GM13977 (cell line): ENCODE measurements around the gene SYCE3.

ENCODE experiments used
- DNase-seq: peaks from one replicate; pipeline ENCODE4 v3.0.0; 2012; ENCODE audit warnings: low spot score
- CTCF ChIP-seq: IDR thresholded peaks from 2 replicates; pipeline ENCODE4 v1.5.1; 2012; ENCODE audit warnings: mild to moderate bottlenecking, control low read depth; ENCODE audit not compliant: insufficient read depth; ENCODE audit errors: extremely low read depth, missing control alignments
- in situ Hi-C: fragments of 300-500 bp; cut with MboI; formaldehyde crosslinking; loops from one replicate; pipeline ENCODE4 v1.12.0; 2022; ENCODE audit warnings: low sequenced_read_pairs, low pct_unique_long_range_greater_than_20kb, mixed read lengths, inconsistent platforms; ENCODE audit not compliant: unreplicated experiment

SYCE3 gene

GRCh38 chr22:50505776-50506610, 56.7 kb downstream of the SYCE3 start:
- no peak for TF ChIP-seq CTCF
- in situ Hi-C loops = no loop called here
- no peak for DNase-seq

- no peak for DNase-seq
- no peak for TF ChIP-seq CTCF
- in situ Hi-C loops = no loop called here
These were observed 57.4 kb downstream of the SYCE3 start for GRCh38 chr22:50505276-50505775.

- no peak for DNase-seq
- no peak for TF ChIP-seq CTCF
- in situ Hi-C loops = no loop called here
These were observed 58.1 kb downstream of the SYCE3 start for GRCh38 chr22:50504369-50505211.

- TF ChIP-seq CTCF = peak; percentile 7
- in situ Hi-C loops = no loop called here
These were observed 59.1 kb downstream of the SYCE3 start for GRCh38 chr22:50503475-50504145.

GRCh38 chr22:50502628-50503474, 59.9 kb downstream of the SYCE3 start:
- in situ Hi-C loops = no loop called here
- TF ChIP-seq CTCF = no peak
- DNase-seq = no peak

More at GRCh38 chr22:50503475-50504145, 59.1 kb downstream of the SYCE3 start:
- no peak for DNase-seq
